GM23338 (cell line): ENCODE data around the gene MYRF. TPM values are rescaled to one million over a fixed set of nuclear protein-coding genes. Genes with fewer than 3 reads are reported as not detected.

Experiments used
- ATAC-seq: fragments of 200-7000 bp; cut with Tn5 transposase; 3 replicates; pipeline ENCODE4 v1.9.1; 2020
- DNase-seq: peaks from one replicate; pipeline ENCODE4 v3.0.0-alpha.2; 2015; ENCODE audit warnings: low spot score
- H2AFZ ChIP-seq: fragments of 200-600 bp; sonication (generic); 2 replicates; pipeline ENCODE4 v1.8.0; 2016; ENCODE audit warnings: antibody characterized with exemption, mild to moderate bottlenecking, moderate library complexity
- H3F3A ChIP-seq: fragments of 200-600 bp; sonication (generic); replicated peaks from 2 replicates; pipeline ENCODE4 v1.8.0; 2017; ENCODE audit warnings: antibody characterized with exemption, mixed run types, low read depth
- H3K27ac ChIP-seq: fragments of 200-600 bp; sonication (generic); 2 replicates; pipeline ENCODE4 v1.6.1; 2016; ENCODE audit warnings: low read depth
- H3K27me3 ChIP-seq: fragments of 200-600 bp; sonication (generic); 2 replicates; pipeline ENCODE4 v1.8.0; 2016; ENCODE audit warnings: mild to moderate bottlenecking, mixed run types, moderate library complexity; ENCODE audit not compliant: insufficient read depth
- H3K36me3 ChIP-seq: fragments of 200-600 bp; sonication (generic); 2 replicates; pipeline ENCODE4 v1.8.0; 2016; ENCODE audit warnings: mild to moderate bottlenecking; ENCODE audit not compliant: insufficient read depth
- H3K4me1 ChIP-seq: fragments of 200-600 bp; sonication (generic); 2 replicates; pipeline ENCODE4 v1.8.0; 2016; ENCODE audit warnings: mild to moderate bottlenecking, moderate library complexity; ENCODE audit not compliant: insufficient read depth
- H3K4me2 ChIP-seq: fragments of 200-600 bp; sonication (generic); 2 replicates; pipeline ENCODE4 v1.7.1; 2017; ENCODE audit warnings: mixed run types
- H3K4me3 ChIP-seq: fragments of 200-600 bp; sonication (generic); 2 replicates; pipeline ENCODE4 v1.6.1; 2016; ENCODE audit warnings: mixed run types
- H3K79me2 ChIP-seq: fragments of 200-600 bp; sonication (generic); replicated peaks from 2 replicates; pipeline ENCODE4 v1.8.0; 2017; ENCODE audit warnings: mild to moderate bottlenecking; ENCODE audit not compliant: insufficient read depth
- H3K9me2 ChIP-seq: fragments of 200-600 bp; sonication (generic); 2 replicates; pipeline ENCODE4 v1.8.0; 2017; ENCODE audit not compliant: insufficient read depth
- H4K20me1 ChIP-seq: fragments of 200-600 bp; sonication (generic); replicated peaks from 2 replicates; pipeline ENCODE4 v1.8.0; 2017; ENCODE audit warnings: mild to moderate bottlenecking; ENCODE audit not compliant: insufficient read depth
- H3K27ac Mint-ChIP-seq: 2 replicates; pipeline ENCODE4 v1.8.0; 2020; ENCODE audit warnings: inconsistent platforms, mild to moderate bottlenecking, moderate library complexity, mixed read lengths
- H3K27me3 Mint-ChIP-seq: 3 replicates; pipeline ENCODE4 v1.8.0; 2022; ENCODE audit warnings: low read depth, mild to moderate bottlenecking, moderate library complexity, mixed read lengths, inconsistent platforms; ENCODE audit not compliant: insufficient read depth, poor library complexity
- H3K36me3 Mint-ChIP-seq: 3 replicates; pipeline ENCODE4 v1.8.0; 2021; ENCODE audit warnings: low read depth, mild to moderate bottlenecking, inconsistent platforms, moderate library complexity, mixed read lengths
- H3K4me1 Mint-ChIP-seq: 3 replicates; pipeline ENCODE4 v1.8.0; 2020; ENCODE audit warnings: mild to moderate bottlenecking, inconsistent platforms, mixed read lengths
- H3K4me3 Mint-ChIP-seq: 3 replicates; pipeline ENCODE4 v1.8.0; 2021; ENCODE audit warnings: moderate library complexity, mild to moderate bottlenecking, inconsistent platforms, mixed read lengths
- H3K9me3 Mint-ChIP-seq: 3 replicates; pipeline ENCODE4 v1.8.0; 2020; ENCODE audit warnings: moderate library complexity, mild to moderate bottlenecking, inconsistent platforms, mixed read lengths
- CREB1 ChIP-seq: fragments of 250-450 bp; sonication (Bioruptor Pico); IDR thresholded peaks from 2 replicates; pipeline ENCODE4 v1.5.0; 2020; ENCODE audit warnings: low read depth, mild to moderate bottlenecking, moderate library complexity
- EZH2 ChIP-seq: fragments of 200-600 bp; sonication (generic); IDR thresholded peaks from one replicate; pipeline ENCODE4 v1.8.0; 2017; ENCODE audit warnings: antibody characterized with exemption, mild to moderate bottlenecking, low read depth; ENCODE audit not compliant: unreplicated experiment
- EZH2phosphoT487 ChIP-seq: fragments of 200-600 bp; sonication (generic); IDR thresholded peaks from one replicate; pipeline ENCODE4 v1.8.1; 2018; ENCODE audit warnings: antibody characterized with exemption; ENCODE audit not compliant: unreplicated experiment
- JUNB ChIP-seq: IDR thresholded peaks from one replicate; pipeline ENCODE4 v1.6.1; 2016; ENCODE audit warnings: antibody characterized with exemption; ENCODE audit not compliant: unreplicated experiment
- NANOG ChIP-seq: IDR thresholded peaks from 2 replicates; pipeline ENCODE4 v1.6.1; 2016; ENCODE audit warnings: antibody characterized with exemption, borderline replicate concordance
- POLR2AphosphoS5 ChIP-seq: IDR thresholded peaks from 2 replicates; pipeline ENCODE4 v1.6.1; 2016; ENCODE audit warnings: antibody characterized with exemption, low read depth
- STAT1 ChIP-seq: IDR thresholded peaks from one replicate; pipeline ENCODE4 v1.6.1; 2016; ENCODE audit warnings: antibody characterized with exemption; ENCODE audit not compliant: unreplicated experiment
- ZNF114 ChIP-seq: fragments of 250-450 bp; sonication (Bioruptor Pico); IDR thresholded peaks from 2 replicates; pipeline ENCODE4 v1.5.0; 2020; ENCODE audit warnings: mild to moderate bottlenecking, moderate library complexity
- ZNF331 ChIP-seq: fragments of 250-450 bp; sonication (Bioruptor Pico); IDR thresholded peaks from 2 replicates; pipeline ENCODE4 v1.5.0; 2020; ENCODE audit warnings: low read depth, mild to moderate bottlenecking, moderate library complexity
- polyA plus RNA-seq: library from polyadenylated mRNA; unstranded; fragments of >200 nt; fragmentation: Nextera tagmentation; extraction: Ambion mirVana; gene quantifications from 2 replicates; pipeline ENCODE4 v1.2.1, GENCODE V29; 2016
- total RNA-seq: library from RNA; depleted of rRNA; stranded (reverse); fragments of >200 nt; shearing (Covaris generic); gene quantifications from 2 replicates; pipeline ENCODE4 v1.2.3, GENCODE V29; 2014
- TF ChIP-seq, protein P1 (sequence below): IDR thresholded peaks from 2 replicates; pipeline ENCODE4 v1.6.1; 2016; ENCODE audit warnings: antibody characterized with exemption
- TF ChIP-seq, protein P2 (sequence below): IDR thresholded peaks from one replicate; pipeline ENCODE4 v1.6.1; 2018; ENCODE audit warnings: antibody characterized with exemption; ENCODE audit not compliant: unreplicated experiment
- TF ChIP-seq, protein P3 (sequence below), 2 experiments: fragments of 200-600 bp in 1 of 2; sonication (generic) in 1 of 2; conservative IDR thresholded peaks; 2 replicates each; pipeline versions ENCODE4 v1.5.1 to v1.6.1; 2016 to 2017; ENCODE audit warnings: antibody characterized with exemption in 2 of 2, low read depth in 2 of 2, mild to moderate bottlenecking in 2 of 2, moderate library complexity in 1 of 2

The MYRF gene
- total and polyA plus RNA-seq, 2 experiments from 2014 or later = 1.9 to 5.5 TPM

DNA sequence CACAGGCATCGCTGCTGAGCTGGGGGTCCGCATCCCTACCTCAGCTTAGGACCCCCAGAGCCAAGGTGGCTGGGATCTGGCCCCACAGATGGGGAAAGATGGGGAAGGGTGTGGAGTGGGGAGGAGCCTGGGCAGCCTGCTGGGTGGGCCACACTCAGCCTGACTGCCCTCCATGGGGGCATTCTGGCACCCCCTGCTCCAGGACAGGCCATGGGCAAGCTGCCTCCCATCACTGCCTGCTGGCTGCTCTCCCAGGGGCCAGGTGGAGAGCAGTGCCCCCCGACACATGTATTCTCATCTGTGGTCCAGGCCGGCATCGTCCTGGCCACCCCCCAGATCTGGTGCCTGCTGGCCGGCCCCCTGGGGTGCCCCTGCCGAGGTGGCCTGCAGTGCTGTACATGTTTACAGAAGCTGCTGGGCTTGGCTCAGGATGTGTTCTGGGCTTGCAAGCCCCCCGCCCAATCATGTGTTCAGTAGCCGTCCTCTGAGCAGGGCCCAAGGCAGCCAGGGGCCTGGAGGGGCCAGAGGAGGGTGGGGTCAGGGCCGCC, 7.8 kb upstream of the MYRF start (continued):
- TF ChIP-seq, protein P1, sequence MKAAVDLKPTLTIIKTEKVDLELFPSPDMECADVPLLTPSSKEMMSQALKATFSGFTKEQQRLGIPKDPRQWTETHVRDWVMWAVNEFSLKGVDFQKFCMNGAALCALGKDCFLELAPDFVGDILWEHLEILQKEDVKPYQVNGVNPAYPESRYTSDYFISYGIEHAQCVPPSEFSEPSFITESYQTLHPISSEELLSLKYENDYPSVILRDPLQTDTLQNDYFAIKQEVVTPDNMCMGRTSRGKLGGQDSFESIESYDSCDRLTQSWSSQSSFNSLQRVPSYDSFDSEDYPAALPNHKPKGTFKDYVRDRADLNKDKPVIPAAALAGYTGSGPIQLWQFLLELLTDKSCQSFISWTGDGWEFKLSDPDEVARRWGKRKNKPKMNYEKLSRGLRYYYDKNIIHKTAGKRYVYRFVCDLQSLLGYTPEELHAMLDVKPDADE = no peak
- TF ChIP-seq NANOG (no peak), EZH2 (no peak), POLR2AphosphoS5 (no peak), CREB1 (CRISPR knock-in tag) (no peak), JUNB (no peak)
- TF ChIP-seq, protein P2, sequence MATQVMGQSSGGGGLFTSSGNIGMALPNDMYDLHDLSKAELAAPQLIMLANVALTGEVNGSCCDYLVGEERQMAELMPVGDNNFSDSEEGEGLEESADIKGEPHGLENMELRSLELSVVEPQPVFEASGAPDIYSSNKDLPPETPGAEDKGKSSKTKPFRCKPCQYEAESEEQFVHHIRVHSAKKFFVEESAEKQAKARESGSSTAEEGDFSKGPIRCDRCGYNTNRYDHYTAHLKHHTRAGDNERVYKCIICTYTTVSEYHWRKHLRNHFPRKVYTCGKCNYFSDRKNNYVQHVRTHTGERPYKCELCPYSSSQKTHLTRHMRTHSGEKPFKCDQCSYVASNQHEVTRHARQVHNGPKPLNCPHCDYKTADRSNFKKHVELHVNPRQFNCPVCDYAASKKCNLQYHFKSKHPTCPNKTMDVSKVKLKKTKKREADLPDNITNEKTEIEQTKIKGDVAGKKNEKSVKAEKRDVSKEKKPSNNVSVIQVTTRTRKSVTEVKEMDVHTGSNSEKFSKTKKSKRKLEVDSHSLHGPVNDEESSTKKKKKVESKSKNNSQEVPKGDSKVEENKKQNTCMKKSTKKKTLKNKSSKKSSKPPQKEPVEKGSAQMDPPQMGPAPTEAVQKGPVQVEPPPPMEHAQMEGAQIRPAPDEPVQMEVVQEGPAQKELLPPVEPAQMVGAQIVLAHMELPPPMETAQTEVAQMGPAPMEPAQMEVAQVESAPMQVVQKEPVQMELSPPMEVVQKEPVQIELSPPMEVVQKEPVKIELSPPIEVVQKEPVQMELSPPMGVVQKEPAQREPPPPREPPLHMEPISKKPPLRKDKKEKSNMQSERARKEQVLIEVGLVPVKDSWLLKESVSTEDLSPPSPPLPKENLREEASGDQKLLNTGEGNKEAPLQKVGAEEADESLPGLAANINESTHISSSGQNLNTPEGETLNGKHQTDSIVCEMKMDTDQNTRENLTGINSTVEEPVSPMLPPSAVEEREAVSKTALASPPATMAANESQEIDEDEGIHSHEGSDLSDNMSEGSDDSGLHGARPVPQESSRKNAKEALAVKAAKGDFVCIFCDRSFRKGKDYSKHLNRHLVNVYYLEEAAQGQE = no peak
- TF ChIP-seq, protein P3, sequence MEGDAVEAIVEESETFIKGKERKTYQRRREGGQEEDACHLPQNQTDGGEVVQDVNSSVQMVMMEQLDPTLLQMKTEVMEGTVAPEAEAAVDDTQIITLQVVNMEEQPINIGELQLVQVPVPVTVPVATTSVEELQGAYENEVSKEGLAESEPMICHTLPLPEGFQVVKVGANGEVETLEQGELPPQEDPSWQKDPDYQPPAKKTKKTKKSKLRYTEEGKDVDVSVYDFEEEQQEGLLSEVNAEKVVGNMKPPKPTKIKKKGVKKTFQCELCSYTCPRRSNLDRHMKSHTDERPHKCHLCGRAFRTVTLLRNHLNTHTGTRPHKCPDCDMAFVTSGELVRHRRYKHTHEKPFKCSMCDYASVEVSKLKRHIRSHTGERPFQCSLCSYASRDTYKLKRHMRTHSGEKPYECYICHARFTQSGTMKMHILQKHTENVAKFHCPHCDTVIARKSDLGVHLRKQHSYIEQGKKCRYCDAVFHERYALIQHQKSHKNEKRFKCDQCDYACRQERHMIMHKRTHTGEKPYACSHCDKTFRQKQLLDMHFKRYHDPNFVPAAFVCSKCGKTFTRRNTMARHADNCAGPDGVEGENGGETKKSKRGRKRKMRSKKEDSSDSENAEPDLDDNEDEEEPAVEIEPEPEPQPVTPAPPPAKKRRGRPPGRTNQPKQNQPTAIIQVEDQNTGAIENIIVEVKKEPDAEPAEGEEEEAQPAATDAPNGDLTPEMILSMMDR (conservative IDR thresholded peaks at IDR 0.05; ENCODE audit: low read depth in 2 of 2) = no peak

DNA sequence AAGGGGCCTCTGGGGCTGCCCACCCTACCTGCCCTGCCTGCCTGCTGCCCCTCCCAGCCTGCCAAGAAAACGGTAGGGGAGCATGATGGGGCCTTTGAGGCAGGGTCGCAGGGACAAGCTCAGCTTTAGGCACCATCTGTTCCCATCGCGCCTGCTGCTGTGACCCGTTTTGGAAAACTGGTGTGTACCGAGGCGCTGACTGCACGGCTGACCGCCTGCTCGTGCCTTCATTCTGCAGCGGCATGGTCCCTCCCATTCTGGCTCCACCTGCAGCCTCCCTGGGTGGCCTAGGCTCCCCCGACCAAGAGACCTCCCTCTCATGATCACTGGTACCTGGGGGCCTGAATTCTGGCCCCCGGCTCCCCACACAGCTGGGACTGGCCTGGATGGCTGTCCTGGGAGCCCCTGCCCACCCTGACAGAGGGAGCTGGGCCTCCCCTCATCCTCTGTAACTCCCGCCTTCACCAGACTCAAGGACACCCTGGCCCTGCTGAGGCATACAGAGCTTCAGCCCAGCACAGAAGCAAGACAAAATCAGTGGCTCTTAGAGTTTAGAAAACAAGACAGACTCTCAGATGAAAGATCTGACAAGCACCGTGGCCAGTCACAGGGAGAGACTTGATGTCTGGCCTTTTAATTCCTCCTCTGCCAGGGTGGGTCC, 6.5 kb upstream of the MYRF start:
- H3K27me3 ChIP-seq = 0 out of 2 replicates have a peak, but pooled peaks cover 3% of the 10 kb centered on the region
- Mint-ChIP-seq H3K4me3 (no peak overlapping the region), H3K36me3 (peaks cover 4% of the 10 kb centered on the region; the same call in 2 of the 3 replicates), H3K9me3 (no peaks in the 10 kb centered on the region), H3K27ac (peak overlapping the region; percentile 69; the same call in 1 of the 2 replicates), H3K4me1 (peaks cover 14% of the 10 kb centered on the region), H3K27me3 (peaks cover 12% of the 10 kb centered on the region)
- no peaks in the 10 kb centered on the region for H3K79me2 ChIP-seq
- no peak overlapping the region for H3K4me3 ChIP-seq
- 0 out of 2 replicates have a peak, but pooled peaks cover 2% of the 10 kb centered on the region for H3F3A ChIP-seq
- no peak for TF ChIP-seq EZH2phosphoT487
- TF ChIP-seq, protein P2 = no peak
- no peak for TF ChIP-seq JUNB
- TF ChIP-seq EZH2 = no peak
- TF ChIP-seq ZNF331 = no peak
- TF ChIP-seq POLR2AphosphoS5 = no peak
- TF ChIP-seq, protein P1 = no peak
- no peak for TF ChIP-seq STAT1
- TF ChIP-seq, protein P3 (conservative IDR thresholded peaks at IDR 0.05; ENCODE audit: low read depth in 2 of 2) = no peak
- TF ChIP-seq ZNF114 (CRISPR knock-in tag) = no peak
- H3K36me3 ChIP-seq = no peaks in the 10 kb centered on the region
- DNase-seq = no peak
- peaks cover 11% of the 10 kb centered on the region for H3K4me1 ChIP-seq
- H3K4me2 ChIP-seq = no peak overlapping the region
- H2AFZ ChIP-seq = no peak overlapping the region
- no peaks in the 10 kb centered on the region for H3K9me2 ChIP-seq
- no peak for ATAC-seq
- H3K27ac ChIP-seq = no peak overlapping the region
- H4K20me1 ChIP-seq = no peaks in the 10 kb centered on the region; the same call in 1 of the 2 replicates
